Endothelial cell (in vitro differentiated cells): ENCODE data around the gene FAM234B. TPM values are rescaled to one million over a fixed set of nuclear protein-coding genes. Genes with fewer than 3 reads are reported as not detected.

Experiments used
- DNase-seq: peaks from one replicate; pipeline ENCODE4 v3.0.0; 2021; ENCODE audit warnings: low spot score
- H3K27ac Mint-ChIP-seq: one replicate; pipeline ENCODE4 v1.8.0; 2021; ENCODE audit warnings: mixed read lengths, inconsistent platforms; ENCODE audit not compliant: unreplicated experiment
- H3K27me3 Mint-ChIP-seq: one replicate; pipeline ENCODE4 v1.8.0; 2021; ENCODE audit warnings: mild to moderate bottlenecking, moderate library complexity, mixed read lengths, inconsistent platforms; ENCODE audit not compliant: unreplicated experiment
- H3K36me3 Mint-ChIP-seq: one replicate; pipeline ENCODE4 v1.8.0; 2021; ENCODE audit warnings: mild to moderate bottlenecking, low read depth, mixed read lengths, inconsistent platforms; ENCODE audit not compliant: unreplicated experiment
- H3K4me1 Mint-ChIP-seq: one replicate; pipeline ENCODE4 v1.8.0; 2021; ENCODE audit warnings: mild to moderate bottlenecking, mixed read lengths, inconsistent platforms; ENCODE audit not compliant: unreplicated experiment
- H3K4me3 Mint-ChIP-seq: one replicate; pipeline ENCODE4 v1.8.0; 2021; ENCODE audit warnings: mild to moderate bottlenecking, mixed read lengths, inconsistent platforms; ENCODE audit not compliant: unreplicated experiment
- H3K9me3 Mint-ChIP-seq: one replicate; pipeline ENCODE4 v1.8.0; 2021; ENCODE audit warnings: mixed read lengths, inconsistent platforms; ENCODE audit not compliant: unreplicated experiment
- CTCF ChIP-seq: fragments of 200-600 bp; sonication (generic); IDR thresholded peaks from one replicate; pipeline ENCODE4 v1.5.0; 2021; ENCODE audit warnings: antibody characterized with exemption; ENCODE audit not compliant: unreplicated experiment
- total RNA-seq: library from RNA; stranded (reverse); fragmentation: NEBNext Ultra II Directional; extraction: Animal tissue kit (Norgen Biotek cat#: 25700); gene quantifications from one replicate; pipeline ENCODE4 v1.2.1, GENCODE V29; 2021; ENCODE audit not compliant: unreplicated experiment

FAM234B gene
- total RNA-seq, 1 donor from 2014 or later = 36.3 TPM

- TF ChIP-seq CTCF = no peak
- Mint-ChIP-seq H3K27ac (no peak overlapping the region), H3K4me1 (peaks cover 12% of the 10 kb centered on the region), H3K4me3 (no peak overlapping the region), H3K9me3 (no peaks in the 10 kb centered on the region), H3K27me3 (no peaks in the 10 kb centered on the region), H3K36me3 (peaks cover 34% of the 10 kb centered on the region)
- no peak for DNase-seq
Observed at GRCh38 chr12:13067322-13067721, 23.1 kb downstream of the FAM234B start.

GRCh38 chr12:13069380-13069779 is 25.2 kb downstream of the FAM234B start:
- no peak overlapping the region for H3K27ac Mint-ChIP-seq
- H3K36me3 Mint-ChIP-seq = peaks cover 48% of the 10 kb centered on the region
- DNase-seq = no peak
- no peaks in the 10 kb centered on the region for H3K9me3 Mint-ChIP-seq
- no peak overlapping the region for H3K4me3 Mint-ChIP-seq
- no peak for TF ChIP-seq CTCF
- H3K4me1 Mint-ChIP-seq = peaks cover 7% of the 10 kb centered on the region
- no peaks in the 10 kb centered on the region for H3K27me3 Mint-ChIP-seq

- peak overlapping the region; percentile 10 for H3K4me3 Mint-ChIP-seq
- no peak for DNase-seq
- no peaks in the 10 kb centered on the region for H3K4me1 Mint-ChIP-seq
- H3K9me3 Mint-ChIP-seq = no peaks in the 10 kb centered on the region
- H3K27ac Mint-ChIP-seq = no peak overlapping the region
- no peaks in the 10 kb centered on the region for H3K27me3 Mint-ChIP-seq
- H3K36me3 Mint-ChIP-seq = peaks cover 62% of the 10 kb centered on the region
- no peak for TF ChIP-seq CTCF
Observed at GRCh38 chr12:13071305-13072280, 27.4 kb downstream of the FAM234B start.

- DNase-seq = no peak
- Mint-ChIP-seq H3K9me3 (no peaks in the 10 kb centered on the region), H3K4me3 (no peak overlapping the region), H3K27ac (no peak overlapping the region), H3K4me1 (peaks cover under 1% of the 10 kb centered on the region), H3K27me3 (no peaks in the 10 kb centered on the region), H3K36me3 (peaks cover 59% of the 10 kb centered on the region)
- no peak for TF ChIP-seq CTCF
Observed at GRCh38 chr12:13073173-13073572, 29.0 kb downstream of the FAM234B start.

GRCh38 chr12:13074396-13075117 is 30.4 kb downstream of the FAM234B start:
- Mint-ChIP-seq H3K4me1 (peaks cover 4% of the 10 kb centered on the region), H3K27me3 (no peaks in the 10 kb centered on the region), H3K9me3 (no peaks in the 10 kb centered on the region), H3K27ac (no peak overlapping the region), H3K36me3 (peaks cover 56% of the 10 kb centered on the region), H3K4me3 (peak overlapping the region; percentile 6)
- no peak for DNase-seq
- no peak for TF ChIP-seq CTCF
